DMS 273 (cell line): Measurements from ENCODE around the gene ZNF792.
"Not testable (repeated sequence)": the region's sequence is repeated elsewhere in the genome, so short reads cannot be mapped to it uniquely, and the experiment has no call there.

Experiments used
- DNase-seq: peaks from one replicate; lab custom pipeline; 2025; ENCODE audit not compliant: unreplicated experiment; lab: John Stamatoyannopoulos, UW

The ZNF792 gene

DNA sequence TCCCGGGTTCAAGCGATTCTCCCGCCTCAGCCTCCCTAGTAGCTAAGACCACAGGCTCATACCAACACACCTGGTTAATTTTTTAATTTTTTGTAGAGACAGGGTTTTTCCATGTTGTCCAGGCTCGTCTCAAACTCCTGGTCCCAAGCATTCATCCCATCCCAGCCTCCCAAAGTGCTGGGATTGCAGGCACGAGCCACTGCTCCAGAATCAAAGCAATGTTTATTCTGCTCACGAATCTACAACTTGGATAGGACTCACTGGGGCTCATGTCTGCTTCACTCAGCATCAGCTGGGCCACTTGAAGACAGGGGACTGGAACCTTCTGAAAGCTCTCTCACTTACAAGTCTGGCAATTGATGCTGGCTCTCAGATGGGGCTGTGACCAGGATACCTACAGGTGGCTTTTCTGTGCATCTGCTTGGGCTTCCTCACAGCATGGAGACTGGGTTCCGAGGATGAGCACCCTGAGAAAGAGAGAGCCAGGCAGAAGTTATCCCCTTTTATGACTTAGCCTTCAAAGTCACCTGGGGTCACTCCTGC is 8.2 kb upstream of the ZNF792 start:
- no peak for DNase-seq

DNA sequence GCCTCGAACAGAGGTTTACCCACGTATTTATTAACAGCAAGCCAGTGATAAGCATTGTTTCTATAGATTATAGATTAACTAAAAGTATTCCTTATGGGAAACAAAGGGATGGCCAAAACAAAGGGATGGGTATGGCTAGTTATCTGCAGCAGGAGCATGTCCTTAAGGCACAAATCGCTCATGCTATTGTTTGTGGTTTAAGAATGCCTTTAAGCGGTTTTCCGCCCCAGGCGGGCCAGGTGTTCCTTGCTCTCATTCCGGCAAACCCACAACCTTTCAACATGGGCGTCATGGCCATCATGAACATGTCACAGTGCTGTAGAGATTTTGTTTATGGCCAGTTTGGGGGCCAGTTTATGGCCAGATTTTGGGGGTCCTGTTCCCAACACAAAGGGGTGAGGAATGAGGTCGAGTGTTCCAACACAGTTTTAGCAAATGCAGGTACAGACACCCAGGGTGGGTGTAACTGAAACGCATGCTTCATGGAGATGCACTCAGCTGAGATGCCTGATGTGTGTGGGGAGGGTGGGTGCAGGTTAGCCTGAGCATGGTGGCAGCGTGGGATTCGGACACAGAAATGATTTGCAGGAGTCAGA is 6.3 kb upstream of the ZNF792 start:
- not testable (repeated sequence) for DNase-seq

DNA sequence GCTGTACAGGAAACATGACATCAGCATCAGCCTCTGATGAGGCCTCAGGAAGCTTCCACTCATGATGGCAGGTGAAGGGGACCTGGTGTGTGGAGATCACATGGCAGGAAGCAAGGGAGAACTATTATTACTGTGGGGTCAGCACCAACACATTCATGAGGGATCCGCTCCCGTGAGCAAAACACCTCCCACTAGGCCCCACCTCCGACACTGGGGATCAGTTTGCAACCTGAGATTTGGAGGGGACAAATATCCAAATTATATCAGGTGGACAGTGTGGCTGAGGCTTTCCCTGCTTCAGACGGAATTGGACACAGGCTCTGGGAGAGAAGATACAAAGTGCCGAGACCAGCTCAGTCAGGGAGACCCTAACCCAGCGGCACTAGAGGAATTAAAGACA is 5.7 kb upstream of the ZNF792 start:
- DNase-seq = no peak

DNA sequence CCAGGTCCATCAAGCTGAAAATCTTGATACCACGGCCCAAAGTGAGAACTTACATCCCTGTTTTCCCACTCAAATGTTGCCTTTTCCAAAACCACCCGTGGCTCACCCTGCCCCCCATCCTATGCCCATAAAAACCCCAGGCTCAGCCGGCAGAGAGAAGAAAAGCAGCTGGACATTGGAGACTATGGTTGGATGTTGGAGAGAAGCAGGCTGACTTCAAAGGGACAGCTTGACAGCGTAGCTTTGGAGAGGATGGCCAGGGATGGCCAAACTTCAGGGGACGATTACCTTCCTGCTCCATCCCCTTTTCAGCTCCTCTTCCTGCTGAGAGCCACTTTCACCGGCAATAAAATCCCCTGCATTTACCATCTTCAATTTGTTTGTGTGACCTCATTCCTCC is 3.5 kb upstream of the ZNF792 start:
- no peak for DNase-seq

DNA sequence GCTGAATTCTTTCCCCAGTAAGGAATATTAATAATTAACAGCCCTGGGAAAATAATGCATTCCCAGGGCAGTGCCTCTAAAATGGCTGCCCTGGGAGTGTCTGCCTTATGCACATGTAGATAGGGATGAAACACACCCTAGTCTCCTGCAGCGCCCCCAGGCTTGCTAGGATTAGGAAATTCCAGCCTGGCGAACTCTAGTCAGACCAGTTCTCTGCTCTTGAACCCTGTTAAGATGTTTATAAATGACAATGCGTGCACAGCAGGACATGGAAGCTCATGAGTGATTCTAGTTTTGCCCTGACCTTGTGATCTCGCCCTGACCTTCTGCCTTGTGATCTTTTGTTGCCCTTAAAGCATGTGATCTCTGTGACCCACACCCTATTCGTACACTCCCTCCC is 1.5 kb upstream of the ZNF792 start:
- not testable (repeated sequence) for DNase-seq

DNA sequence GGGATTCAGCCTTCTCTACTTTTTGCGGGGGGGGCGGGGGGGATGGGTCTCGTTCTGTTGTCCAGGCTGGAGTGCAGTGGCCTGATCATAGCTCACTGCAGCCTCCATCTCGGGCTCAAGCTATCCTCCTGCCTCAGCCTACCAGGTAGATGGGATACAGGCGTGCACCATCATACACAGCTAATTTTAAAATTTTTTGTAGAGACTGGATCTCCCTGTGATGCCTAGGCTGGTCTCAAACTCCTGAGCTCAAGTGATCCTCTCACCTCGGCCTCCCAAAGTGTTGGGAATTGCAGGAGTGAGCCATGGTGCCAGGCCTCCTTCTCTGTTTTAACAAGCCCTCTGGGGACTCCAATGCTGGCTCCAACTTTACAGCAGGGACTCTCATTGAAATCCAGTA is 569 bp upstream of the ZNF792 start:
- DNase-seq = no peak

DNA sequence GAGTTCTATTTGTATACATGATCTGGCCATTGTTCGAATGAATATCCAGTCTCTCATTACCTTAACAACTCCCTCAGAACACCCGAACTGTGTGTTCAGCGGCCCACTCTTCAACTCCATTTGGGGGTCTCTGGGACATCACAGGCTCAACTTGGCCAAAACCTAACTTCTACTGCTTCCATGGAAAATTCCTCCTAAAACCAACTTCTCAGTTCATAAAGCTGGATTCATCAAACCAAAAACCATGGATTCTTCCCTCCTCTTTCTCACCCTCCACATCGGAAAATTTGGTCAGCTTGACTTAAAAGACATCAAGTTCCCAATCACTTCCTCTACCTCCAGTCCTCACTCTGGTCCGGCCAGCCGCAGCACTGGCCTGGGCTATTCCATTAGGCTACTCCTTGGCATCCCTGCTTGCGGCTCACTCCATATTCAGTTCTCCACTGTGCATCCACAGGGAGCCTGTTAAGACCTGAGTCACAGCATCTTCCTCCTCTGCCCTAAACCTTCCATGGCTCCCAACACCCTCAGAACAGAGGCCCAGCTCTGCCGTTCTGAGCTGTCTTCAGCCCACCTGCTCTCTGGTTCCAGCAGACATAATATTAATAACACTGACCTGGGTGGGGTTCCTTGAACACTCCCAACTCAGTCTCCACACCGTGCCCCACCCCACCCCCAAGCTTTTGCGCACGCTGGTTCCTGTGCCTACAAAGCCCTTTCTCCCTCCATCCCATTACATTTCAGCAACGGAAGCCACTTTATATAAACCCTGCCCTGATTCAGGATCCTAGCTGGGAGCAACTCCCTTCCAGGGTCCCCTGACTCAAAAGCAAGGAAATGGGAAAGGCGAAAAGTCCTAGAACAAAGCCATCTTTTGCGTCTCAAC is 1.1 kb downstream of the ZNF792 start:
- DNase-seq = no peak

DNA sequence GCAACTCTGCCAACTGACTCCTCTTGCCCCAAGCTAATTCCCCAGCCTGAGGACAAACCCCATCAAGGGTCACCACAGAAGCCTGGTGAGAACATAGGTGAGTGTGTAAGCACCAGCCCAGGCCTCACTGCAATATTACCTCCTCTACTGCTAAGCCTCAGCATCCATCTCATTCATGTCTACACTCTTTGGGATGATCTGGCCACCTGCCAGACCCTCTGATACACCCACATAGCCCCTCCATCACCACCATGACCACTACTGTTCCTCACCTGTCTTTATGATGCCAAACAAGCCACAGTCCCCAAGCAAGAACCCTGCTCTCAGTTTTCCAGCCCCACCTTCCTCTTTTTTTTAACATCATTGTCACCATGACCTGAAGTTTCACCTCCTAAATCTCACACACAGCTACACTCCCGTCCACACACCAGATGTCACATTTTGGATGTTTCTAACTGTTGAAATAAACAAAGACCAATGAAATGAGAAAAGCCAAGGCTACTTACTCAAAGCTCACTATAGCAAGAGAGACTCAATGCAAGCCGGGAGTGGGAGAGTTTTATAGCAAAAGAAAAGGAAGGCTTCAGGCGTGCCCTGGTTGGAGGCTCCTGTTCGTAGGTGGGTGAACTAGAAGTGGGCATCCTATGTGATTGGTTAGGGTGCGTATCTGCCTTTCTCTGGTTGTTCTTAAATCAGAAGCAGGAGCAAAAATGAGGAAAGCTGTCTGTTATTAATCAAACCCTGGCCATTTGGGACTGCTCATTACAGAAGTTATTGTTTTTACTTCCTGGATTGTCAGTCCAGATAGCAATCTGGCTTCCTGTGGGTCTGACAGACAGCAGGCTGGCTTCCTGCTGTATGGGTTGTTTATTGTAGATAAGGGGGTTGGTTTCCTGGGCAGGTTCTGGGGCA is 2.0 kb downstream of the ZNF792 start:
- peak; percentile 34 for DNase-seq

DNA sequence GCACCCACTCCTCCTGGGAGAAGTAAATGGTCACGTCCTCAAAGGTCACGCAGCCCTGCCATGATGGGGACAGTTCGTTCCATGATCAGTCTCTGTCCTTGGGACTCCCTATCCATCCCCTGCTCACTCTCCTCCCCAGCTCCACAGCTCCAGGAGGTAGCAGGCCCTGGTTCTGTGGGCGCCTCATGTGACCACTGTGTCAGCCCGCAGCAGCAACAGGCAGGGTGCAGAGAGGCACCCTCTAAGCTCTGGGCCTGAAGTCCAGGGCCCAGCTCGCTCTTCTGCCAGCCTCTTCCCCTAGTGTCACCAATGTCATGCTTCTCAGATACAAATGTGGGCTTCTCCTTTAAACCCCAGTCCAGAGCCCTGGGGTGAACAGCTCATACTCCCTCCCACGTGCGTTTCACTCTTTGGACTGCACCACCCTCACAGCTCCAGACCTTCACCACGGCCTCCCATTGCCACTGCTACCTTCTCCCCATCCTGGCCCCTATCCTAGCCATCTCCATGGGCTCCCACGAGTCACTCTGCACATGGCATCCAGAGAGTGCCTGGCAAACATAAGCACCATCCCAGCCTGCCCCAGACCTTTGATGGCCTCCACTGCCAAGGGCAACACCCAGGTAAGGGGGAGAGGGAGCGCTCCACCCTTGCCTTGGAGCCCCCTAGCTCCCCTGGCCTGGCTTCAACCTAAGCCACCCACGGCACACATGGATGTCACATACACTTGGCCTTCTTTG is 2.9 kb downstream of the ZNF792 start:
- DNase-seq = no peak

DNA sequence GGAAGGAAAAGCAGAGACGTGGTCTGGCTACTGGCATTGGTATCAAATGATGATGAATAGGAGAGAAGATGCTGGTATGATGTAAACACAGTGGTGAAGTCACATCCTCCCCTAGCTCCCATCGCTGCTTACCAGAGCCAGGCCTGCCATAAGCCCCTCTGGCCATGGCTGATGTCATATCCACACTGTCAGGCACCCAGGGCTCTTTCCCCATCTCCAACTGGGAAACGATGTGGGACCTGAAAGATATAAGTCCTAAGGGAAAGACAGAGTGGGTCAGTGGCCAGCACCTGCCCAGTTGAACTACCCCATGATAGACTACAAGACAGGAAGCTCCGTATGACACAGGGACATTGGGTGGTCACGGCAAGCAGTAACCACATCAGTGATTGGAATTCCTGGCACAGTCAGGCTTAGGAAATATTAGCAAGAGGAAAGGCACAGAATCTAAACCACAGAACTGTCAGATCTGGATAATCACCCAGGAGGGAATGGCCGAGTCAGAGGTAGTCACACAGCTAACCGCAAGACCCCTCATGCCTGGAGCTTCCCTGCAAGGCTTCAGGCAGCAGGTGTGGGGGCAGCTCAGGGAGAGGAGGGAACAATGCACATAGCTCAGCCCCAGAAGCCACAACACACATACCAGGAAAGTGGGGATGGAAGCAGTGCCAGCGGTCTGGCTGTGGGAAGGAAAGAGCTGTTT is 3.8 kb downstream of the ZNF792 start:
- DNase-seq = no peak

DNA sequence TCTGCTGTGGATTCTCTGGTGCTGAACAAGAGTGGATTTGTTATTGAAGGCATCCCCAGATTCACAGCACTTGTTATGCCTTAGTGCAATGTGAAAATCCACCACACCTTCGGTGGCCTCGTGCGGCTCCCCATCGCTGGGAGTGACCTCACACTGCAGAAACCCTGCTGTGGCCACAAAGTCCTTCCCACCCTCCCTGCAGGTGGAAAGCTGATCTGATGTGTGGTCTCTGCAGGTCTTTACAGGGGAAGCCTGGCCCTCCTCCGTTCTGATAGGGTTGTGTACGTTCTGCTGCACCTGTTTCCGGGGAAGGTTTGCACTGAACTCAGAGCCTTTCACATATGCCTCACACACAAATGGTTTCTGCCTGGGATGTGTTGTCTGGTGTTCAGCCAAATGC is 5.0 kb downstream of the ZNF792 start:
- DNase-seq = no peak

DNA sequence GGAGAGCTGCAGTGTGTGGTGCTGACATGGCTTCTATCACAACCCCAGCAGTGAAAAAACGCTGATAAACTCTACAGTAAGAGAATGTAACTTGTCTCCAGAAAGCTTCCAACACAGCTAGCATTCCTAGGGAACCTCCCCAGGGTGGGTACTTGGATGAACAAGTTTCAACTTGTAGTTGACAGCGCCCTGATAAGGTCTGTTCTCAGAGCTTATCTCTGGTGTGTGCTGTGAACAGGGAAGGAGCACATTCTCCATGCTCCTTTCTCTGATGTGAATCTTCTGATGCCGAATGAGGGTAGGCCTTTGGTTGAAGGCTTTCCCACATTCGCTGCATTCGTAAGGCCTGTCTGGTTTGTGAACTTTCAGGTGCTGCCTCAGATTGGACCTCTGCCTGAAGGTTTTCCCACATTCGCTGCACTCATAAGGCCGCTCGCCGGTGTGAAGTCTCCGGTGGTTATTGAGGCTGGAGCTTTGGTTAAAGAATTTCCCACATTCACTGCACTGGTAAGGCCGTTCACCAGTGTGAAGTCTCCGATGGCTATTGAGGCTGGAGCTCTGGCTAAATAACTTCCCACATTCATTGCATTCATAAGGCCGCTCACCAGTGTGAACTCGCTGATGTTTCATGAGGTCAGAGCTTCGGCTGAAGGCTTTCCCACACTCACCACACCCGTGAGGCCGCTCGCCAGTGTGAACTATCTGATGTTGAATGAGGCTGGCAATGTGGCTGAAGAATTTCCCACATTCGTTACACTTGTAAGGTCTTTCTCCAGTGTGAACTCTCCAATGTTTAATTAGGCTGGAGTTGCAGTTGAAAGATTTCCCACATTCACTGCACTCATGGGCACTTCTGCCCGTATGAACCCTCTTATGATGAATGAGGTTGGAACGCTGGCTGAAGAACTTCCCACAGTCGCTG is 5.9 kb downstream of the ZNF792 start:
- no peak for DNase-seq

DNA sequence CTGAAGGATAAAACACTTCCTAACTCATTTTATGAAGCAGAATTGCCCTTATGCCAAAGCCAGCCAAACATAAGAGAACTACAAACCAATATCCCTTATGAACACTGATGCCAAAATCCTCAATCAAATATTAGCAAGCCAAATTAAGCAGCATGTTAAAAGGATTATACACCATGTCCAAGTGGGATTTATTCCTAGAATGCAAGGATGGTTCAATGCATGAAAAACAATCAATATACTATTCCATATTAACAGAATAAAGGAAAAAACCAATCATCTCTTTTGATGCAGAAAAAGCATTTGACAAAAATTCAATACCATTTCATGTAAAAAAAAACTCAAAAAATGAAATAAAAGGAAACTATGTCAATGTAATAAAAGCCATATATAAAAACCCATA is 10.9 kb downstream of the ZNF792 start:
- no peak for DNase-seq

DNA sequence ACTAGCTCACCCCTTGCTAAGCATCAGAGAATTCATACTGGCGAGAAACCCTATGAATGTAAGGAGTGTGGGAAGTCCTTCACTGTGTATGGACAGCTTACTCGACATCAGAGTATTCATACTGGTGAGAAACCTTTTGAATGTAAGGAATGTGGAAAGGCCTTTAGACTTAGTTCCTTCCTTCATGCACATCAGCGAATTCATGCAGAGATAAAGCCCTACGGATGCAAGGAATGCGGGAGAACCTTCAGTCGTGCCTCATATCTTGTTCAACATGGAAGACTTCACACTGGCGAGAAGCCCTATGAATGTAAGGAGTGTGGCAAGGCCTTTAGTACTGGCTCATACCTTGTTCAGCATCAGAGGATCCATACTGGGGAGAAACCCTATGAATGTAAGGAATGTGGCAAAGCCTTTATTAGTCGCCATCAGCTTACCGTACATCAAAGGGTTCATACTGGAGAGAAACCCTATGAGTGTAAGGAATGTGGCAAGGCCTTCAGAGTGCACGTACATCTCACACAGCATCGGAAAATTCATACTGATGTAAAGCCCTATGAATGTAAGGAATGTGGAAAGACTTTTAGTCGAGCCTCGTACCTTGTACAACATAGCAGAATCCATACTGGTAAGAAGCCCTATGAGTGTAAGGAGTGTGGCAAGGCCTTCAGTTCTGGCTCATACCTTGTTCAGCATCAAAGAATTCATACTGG is 20.0 kb downstream of the ZNF792 start:
- DNase-seq = no peak

DNA sequence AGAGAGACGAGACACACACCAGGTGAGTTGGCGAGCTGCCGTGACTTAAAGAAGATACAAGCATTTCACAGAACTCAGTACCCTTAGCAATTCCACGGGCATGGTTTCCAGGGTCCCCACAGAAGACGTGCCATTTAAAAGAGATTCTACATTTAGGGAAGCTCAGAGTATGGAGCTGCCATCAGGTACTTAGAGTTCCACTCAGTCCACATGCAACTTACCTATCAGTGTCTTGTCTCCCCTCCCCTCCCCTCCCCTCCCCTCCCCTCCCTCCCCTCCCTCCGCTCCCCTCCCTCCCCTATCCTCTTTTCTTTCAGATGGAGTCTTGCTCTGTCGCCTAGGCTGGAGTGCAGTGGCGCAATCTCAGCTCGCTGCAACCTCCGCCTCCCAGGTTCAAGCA is 25.1 kb downstream of the ZNF792 start:
- DNase-seq = no peak

DNA sequence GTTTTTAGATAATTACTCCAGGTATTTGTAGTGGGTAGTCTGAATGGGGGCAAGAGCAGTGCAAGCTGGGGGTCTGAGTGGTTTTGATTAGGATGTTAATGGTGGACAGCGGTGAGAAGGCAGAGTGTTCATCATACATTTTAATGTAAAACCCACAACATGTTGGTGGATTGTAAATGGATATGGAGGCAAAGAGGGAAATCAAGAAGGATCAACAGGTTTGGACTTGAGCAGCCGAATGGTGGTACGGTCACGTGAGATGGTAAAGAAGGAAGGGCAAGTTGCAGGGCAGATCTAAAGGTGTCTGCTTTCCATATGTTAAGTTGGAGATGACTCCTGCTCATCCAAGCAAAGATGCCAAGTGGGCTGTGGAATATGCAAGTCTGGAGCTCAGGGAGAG is 27.8 kb downstream of the ZNF792 start:
- DNase-seq = no peak

DNA sequence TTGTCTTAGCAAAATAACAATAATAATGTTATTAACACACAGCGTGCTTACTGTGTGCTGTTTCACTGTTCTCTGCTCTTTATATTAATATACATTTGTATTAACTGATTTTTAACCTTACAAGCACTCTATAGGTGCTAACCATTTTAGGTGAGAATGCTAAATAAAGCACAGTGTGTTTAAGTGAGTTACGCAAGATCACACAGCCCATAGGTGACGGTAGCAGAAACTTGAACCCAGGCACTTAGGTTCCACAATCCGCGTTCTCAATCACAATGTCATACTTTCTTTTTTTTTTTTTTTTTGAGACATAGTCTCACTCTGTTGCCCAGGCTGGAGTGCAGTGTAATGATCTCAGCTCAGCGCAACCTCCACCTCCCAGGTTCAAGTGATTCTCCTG is 31.5 kb downstream of the ZNF792 start:
- DNase-seq = no peak

DNA sequence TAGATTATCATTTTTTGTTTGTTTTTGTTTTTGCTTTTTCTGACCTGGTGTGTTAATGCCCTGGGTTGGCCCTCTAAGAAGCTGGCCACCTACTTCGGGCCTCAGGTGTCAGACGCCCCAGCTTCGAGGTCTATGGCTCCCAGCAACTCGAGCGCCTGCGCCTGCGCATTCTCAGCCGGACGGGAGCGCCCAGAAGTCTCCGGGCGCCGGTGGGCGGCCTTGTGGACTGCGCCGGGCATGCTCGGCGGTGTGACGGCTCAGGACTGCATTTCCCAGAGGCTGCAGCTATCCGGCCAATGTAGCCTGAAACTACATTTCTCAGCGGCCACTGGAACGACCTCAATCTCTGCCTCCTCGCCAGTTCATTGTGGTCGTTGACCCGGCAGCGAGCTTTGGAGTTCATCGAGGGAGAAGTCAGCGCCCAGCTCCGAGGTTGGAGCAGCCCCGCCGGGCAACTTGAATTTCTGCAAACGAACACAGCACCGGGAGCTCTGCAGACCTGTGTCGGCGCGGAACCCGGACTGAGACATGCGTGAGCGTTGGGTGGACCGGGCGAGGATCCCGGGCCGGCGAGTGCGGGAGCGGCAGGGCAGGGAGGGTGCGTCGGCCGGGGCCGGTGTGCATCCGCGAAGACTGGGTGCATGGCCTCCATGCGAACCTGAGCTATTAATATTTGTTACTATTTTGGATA is 37.2 kb downstream of the ZNF792 start, which contains the start of gene ZNF30:
ZNF30 (plus strand) TSS at position 219 of the 691 bp plus-strand sequence. CDS start 3,045 bp downstream, outside the sequence.
- DNase-seq = peak; percentile 96
